ENCODE results near the gene HIPK2. TPM values are rescaled to one million over a fixed set of nuclear protein-coding genes. Genes with fewer than 3 reads are reported as not detected.

Gene HIPK2
- total RNA-seq, 1 donor from 2014 or later, result 23.5 TPM

DNA sequence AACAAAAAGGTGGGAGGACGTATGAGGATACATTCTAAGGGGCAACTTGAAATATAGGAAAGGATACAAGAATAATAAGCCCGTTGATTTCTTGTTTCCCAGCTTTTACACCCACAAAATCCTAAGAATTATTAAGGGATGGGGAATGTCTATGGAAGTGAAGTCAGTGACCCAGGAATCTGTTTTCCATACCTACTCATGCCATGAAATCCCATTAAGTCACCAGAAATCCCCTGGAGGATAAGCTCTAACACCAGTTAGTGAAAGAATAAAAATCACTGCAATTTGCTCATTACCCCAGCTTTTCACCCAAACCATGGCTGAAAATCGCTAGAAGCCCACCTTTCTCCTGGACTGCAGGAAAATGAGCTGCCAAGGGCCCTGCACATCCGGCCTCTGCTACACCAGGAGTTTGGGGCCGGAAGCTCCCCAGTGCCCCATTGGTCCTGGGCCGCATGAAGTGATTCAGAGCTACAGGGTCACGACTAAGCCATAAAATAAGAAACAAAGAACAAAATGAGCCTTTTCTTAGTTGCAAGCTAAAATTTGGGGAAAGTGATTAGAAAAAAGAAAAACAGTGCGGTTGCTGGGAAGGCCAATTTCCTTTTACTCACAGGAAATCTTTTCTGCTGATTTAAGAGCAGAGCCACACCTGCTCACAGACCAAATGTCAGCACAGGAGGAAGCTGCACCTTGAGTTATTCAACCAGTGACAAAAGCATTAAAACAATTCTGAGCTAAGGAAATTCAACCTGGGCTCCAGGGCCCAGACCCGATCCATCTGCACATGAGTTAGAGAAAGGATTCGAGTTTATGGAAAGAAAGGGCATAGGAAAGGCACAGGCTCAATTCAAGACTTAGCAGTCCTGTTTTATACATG lies 40.3 kb downstream of the HIPK2 start:
- peak; percentile 34 for DNase-seq (ENCODE audit: low read depth)

DNA sequence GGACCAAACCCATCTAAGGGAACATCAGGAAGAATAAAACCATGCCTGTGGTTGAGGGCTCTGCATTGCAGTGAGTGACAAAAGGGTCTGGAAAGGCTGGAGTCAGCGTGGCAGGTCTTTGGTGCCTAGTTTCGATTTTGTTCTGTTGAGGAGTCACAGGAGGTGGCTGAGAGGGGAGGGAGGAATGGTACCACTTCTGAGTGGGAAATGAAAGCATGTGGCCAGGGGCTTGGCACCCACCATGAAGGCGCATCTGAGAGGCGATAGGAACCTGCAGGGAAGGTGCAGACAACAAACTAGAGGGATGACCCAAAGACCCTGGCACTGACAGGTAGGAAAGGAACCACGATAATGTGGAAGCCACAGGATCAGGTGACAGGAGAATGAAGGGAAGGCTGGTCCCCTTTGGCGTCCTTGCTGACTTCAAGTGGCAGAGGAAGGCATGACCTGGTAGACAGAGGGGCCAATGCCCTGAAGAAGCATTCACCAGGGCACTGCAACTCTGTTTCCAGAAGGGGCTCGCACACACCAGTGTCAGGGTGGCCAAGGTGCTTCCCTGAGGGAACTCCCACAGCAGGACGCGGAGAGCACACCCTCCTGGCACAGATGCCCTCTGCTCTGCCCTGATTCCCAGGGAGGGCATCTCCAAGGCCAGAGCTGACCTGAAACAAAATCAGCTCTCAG lies 41.7 kb downstream of the HIPK2 start:
- DNase-seq (ENCODE audit: low read depth), result no peak

DNA sequence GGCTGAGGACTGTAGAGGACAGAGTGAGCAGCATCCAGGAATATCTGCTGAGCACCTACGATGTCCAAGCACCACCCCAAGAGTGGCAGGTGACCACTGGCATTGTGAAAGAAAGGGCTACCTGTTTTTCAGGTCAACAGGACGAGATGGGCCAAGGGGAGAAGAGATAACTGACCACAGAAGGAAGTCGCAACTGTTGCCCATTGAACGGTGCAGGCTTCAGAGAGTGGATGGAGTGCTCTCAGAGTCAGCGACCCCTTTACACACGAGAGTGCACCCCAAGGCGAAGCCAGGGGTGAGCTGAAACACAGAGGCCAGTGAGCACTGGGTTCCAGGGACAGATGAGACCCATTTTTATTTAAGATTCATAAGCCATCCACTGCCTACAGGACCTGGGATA lies 42.3 kb downstream of the HIPK2 start:
- no peak for DNase-seq (ENCODE audit: low read depth)

DNA sequence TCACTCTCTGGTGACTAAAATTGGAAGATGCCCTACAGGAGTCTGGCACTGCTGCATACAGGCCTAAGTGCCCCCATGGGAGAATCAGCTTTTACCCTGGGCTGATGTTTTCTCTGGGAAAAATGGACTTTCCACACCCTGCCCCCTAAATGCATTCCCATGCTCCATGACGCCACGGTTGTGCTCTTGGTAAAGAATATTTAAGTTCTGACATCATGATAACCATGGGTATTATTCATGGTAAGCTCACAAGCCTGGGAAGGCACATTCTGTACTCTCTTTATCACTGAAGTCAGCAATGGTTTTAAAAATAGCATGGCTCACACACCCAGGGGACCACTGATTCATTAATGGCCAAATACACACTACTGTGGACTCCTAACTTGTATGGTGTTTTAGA lies 43.4 kb downstream of the HIPK2 start:
- DNase-seq (ENCODE audit: low read depth), result peak; percentile 81

DNA sequence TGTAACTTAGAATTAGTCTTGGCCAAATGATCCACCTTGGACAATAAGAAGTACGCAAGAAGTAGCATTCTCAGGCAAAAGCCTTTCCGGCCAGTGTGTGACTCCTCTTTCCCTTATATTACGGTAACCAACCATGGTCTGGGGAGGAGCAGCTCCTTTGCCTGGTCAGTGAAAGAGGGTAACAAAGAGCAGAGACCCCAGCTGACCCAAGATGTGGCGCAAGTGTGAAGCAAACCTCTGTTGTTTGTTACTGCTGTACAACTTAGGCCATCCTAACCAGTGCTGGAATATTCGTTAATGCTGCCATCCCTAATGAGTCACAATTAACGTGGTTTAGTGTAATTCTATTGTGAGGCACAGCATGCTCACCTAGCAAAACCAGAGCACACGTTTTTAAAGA lies 44.0 kb downstream of the HIPK2 start:
- no peak for DNase-seq (ENCODE audit: low read depth)

- DNase-seq (ENCODE audit: low read depth), result no peak
These were observed 45.2 kb downstream of the HIPK2 start for GRCh38 chr7:139732471-139733167.

DNA sequence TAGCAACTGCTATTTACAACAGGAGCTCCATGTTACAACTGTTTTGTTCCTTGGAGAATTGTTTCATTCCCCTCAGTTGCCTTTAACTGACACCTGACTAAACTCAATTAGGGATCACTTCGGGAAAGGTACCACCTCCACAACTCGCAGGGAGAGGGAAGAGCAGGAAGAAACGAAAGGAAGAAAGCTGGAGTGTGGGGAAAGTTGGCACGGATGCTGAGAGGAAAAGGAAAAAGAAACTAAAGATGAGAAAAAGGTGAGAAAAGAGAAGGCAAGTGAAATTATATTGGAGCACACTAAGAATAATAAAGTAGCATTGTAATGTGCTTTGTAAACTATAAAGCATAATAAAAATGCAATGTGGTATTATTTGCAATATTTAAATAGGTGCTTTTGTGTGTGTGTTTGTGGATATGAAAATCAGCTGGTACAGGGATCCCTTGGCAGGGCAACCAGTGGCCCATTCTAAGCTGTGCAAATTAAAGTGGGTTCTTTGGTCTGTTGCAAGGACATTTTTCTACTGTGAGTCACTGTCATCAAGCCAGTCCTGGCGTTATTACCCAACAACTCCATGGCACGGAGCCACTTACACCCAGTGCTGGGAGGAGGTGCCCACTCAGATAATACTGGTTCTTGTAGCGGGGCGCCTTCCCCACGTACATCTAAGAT lies 45.9 kb downstream of the HIPK2 start:
- peak; percentile 94 for DNase-seq (ENCODE audit: low read depth)

DNA sequence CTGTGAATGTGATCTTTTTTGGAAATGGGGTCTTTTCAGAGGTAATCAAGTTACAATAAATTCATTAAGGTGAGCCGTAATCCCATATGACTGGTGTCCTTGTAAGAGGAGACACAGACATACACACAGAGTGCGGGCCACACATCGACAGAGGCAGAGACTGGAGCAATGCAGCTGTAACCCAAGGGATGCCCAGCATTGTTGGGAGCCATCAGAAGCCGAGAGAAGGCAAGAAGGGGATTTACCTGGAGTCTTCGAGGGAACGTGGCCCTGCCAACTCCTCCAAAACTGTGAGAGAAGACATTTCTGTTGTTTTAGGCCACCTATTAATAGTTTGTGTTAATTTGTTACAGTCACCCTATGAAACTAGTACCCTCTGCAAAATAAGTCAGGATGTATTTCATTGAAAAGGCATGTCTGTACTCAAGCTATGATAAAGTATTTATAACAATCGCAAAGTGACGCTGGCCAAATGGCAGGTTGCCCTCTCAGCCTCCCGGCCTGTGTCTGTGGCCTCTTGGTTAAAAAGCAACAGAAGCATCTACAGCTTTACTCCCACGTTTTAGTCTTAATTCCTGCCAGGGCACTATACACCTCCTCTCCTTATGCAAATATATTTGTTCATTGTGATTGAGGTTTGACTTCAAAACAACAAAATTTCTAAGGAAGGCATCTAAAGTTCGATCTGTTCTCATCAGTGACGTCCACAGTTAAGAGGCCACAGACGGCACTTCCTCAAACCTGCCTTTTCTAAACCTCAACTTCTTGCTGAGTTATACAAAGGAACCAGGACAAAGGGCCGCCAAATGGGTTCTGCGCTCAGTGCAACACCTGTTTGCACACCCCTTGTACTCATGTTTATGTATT lies 46.8 kb downstream of the HIPK2 start:
- peak; percentile 41 for DNase-seq (ENCODE audit: low read depth)

DNA sequence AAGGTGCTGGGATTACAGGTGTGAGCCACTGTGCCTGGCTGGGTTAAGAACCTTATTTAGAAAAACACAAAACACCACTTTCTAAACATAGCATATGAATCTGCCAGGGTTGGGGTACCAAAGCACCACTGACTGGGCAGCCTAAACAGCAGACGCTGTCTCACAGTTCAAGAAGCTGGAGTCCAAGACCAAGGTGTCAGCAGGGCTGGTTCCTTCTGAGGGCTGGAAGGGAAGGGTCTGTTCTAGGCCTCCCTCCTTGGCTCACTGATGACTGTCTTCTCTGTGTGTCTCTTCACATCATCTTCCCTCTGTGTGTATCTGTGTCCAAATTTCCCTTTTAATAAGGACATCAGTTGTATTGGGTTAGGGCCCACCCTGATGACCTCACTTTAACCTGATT lies 49.6 kb downstream of the HIPK2 start:
- no peak for DNase-seq (ENCODE audit: low read depth)

DNA sequence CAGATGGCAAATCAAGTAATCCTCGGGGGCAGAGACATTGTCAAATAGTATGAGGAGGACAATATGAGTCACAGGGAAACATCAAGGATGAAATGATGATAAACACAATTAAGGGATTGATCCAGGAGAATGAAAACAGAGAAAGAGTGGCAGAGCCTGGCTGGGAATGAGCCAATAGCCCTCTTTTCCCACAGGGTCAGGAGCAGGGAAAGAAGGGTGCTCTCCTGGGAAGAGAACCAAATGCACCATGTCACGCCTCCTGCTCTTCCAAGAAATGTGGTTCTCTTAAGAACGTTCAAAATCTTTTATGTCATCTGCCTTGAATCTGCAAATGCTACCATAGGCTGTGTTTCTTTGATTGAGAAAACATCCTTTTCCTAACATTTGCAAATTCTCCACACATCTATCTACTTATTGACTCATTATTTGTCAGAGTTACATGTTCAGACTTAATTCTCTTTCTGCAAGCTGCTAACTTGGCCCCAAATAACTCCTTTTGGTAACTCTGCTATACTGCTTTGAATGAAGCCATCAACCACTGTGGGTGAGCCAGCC lies 50.6 kb downstream of the HIPK2 start:
- no peak for DNase-seq (ENCODE audit: low read depth)

DNA sequence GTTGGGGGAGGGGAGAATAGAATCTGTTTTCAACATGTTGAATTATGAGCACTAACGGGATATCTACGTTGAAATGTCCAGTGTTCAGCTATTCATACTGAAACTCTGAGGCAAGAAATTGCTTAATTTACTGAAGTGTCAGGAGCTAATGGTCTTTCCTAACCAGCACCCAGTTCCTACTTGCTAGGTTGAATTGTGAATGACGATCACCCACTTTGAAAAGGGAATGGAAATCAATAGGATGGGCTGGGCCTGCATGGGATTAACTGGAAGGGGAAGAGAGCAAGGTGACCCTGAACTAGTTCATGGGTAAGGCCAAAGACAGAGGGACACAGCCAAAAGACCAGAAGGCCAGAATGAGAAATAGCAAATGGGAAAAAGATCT lies 51.3 kb downstream of the HIPK2 start:
- DNase-seq (ENCODE audit: low read depth), result no peak

GRCh38 chr7:139725858-139726484 lies 51.8 kb downstream of the HIPK2 start:
- DNase-seq (ENCODE audit: low read depth), result no peak

- peak; percentile 71 for DNase-seq (ENCODE audit: low read depth)
These were observed 52.7 kb downstream of the HIPK2 start for GRCh38 chr7:139725077-139725476.

- DNase-seq (ENCODE audit: low read depth), result no peak
These were observed 55.2 kb downstream of the HIPK2 start for GRCh38 chr7:139722604-139723003.

DNA sequence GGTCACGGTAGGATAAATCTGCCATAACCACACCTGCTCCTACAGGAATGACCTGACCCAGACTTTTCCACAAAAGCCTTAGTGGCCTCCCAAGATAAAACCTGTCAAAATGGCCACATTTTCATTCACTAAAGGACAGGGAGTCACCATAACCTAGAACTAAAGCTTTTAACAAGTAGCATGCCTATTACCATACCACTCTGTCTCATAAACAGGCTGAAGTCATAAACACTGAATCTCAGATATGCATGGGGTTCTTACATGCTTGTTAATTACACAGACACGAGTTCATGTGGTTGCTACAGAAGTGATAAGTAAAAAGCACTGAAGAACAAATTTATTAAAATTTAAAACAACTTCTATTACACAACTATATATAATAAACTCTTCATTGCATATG lies 56.0 kb downstream of the HIPK2 start:
- no peak for DNase-seq (ENCODE audit: low read depth)

- no peak for DNase-seq (ENCODE audit: low read depth)
These were observed 56.4 kb downstream of the HIPK2 start for GRCh38 chr7:139721417-139721816.

- peak; percentile 80 for DNase-seq (ENCODE audit: low read depth)
These were observed 57.0 kb downstream of the HIPK2 start for GRCh38 chr7:139720705-139721231.

GRCh38 chr7:139720186-139720585 lies 57.6 kb downstream of the HIPK2 start:
- DNase-seq (ENCODE audit: low read depth), result no peak

GRCh38 chr7:139718859-139719258 lies 58.9 kb downstream of the HIPK2 start:
- DNase-seq (ENCODE audit: low read depth), result no peak
